PC-9 (cell line): ENCODE measurements around the gene ARFGAP1.

Source experiments
- CTCF ChIP-seq: fragments of 200-600 bp; sonication (generic); conservative IDR thresholded peaks from 2 replicates; pipeline ENCODE4 v1.6.1; 2017; ENCODE audit warnings: mixed run types, antibody characterized with exemption, mild to moderate bottlenecking, moderate library complexity
- EZH2 ChIP-seq: fragments of 200-600 bp; sonication (generic); IDR thresholded peaks from 2 replicates; pipeline ENCODE4 v1.8.0; 2017; ENCODE audit warnings: antibody characterized with exemption, low read depth

- TF ChIP-seq CTCF (no peak), EZH2 (no peak)
Measured at GRCh38 chr20:63335711-63336110, 63.1 kb downstream of the ARFGAP1 start.
